Measurements from ENCODE around the gene HBG1.
A peak's percentile ranks its signal among the peaks of the same experiment; 100 is the strongest.
"Not testable (repeated sequence)": the region's sequence is repeated elsewhere in the genome, so short reads cannot be mapped to it uniquely, and the experiment has no call there.

HBG1 gene

GRCh38 chr11:5249807-5250396, at the start of gene HBG1:
TSS of gene HBG1 (minus strand) at chr11:5249857. CDS start at chr11:5249804, 53 bp downstream.
- DNase-seq (ENCODE audit: low read depth in 2 of 2) = not testable (repeated sequence)

DNA sequence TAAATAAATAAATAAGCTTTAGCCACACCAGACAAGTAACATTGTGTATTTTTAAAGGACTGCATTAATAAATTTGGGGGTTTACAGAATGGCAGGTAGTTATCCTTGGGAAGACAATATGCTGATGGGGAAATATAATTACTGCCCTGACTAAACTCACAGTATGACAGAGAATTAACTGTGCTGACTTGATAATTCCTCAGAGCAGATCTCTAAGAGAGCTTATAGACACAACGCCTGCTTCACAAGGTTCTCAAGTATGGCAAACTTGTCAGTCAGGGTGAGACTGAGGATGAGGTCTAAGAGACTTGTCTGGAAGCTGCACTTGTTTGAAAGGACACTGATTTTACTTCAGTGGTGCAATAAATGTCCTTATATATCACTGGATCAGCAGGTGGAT, 48.8 kb upstream of the HBG1 start:
- no peak for DNase-seq (ENCODE audit: low read depth in 2 of 2)

DNA sequence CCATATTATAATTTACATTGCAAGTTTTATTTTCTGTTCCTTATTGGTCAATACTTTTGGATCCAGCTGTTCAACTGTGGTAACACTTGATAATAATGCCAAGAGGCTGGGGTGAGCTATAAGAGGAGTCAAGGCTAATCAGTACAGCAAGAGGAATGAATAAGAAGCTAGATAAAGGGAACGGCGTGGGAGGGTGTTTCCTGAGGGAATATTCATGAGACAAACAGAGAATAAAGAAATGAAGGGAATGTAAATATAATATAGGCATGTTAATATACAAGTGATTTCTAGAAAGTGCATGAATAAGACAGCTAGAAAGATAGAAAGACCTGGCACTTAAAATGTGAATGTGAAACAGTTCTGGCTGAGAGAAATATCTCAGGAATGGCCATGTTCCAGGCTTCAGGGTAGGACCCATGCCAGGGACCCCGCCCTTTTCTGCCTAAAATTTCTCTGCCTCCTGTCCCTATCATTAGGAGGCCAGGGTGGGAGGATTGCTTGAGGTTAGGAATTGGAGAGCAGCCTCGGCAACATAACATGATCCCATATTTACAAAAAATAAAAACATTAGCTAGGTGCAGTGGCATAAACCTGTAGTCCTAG, 48.2 kb upstream of the HBG1 start:
- DNase-seq (ENCODE audit: low read depth in 2 of 2) = no peak

DNA sequence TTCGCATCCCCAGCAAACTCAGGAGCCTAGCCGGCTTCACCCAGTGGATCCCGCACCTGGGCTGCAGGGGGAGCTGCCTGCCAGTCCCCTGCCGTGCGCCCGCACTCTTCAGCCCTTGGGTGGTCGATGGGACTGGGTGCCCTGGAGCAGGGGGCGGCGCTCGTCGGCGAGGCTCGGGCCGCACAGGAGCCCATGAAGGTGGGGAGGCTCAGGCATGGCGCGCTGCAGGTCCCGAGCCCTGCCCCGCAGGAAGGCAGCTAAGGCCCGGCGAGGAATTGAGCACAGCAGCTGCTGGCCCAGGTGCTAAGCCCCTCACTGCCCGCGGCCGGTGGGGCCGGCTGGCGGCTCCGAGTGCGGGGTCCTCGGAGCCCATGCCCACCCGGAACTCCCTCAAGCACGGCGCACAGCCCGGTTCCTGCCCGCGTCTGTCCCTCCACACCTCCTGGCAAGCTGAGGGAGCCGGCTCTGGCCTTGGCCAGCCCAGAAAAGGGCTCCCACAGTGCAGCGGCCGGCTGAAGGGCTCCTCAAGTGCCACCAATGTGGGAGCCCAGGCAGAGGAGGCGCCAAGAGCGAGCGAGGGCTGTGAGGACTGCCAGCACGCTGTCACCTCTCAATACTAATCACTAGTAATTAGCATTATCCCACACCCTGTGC, 44.8 kb upstream of the HBG1 start:
- DNase-seq (ENCODE audit: low read depth in 2 of 2) = not testable (repeated sequence)

DNA sequence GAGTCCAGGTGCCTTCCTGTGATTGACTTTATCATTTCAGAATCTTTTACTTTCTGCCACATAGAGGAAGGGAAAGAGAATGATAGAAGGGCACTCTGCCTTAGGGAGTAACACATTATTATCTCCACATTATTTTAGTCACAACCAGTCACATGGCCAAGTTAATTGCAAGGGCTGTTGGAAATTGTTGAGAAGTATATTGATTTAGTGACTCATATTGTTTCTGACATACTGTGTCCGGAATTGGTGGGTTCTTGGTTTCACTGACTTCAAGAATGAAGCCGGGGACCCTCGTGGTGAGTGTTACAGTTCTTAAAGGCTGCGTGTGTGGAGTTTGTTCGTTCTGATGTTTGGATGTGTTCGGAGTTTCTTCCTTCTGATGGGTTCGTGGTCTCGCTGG, 43.4 kb upstream of the HBG1 start:
- DNase-seq (ENCODE audit: low read depth in 2 of 2) = no peak

- DNase-seq (ENCODE audit: low read depth in 2 of 2) = no peak
These were observed 41.7 kb upstream of the HBG1 start for GRCh38 chr11:5291207-5291838.

GRCh38 chr11:5290106-5290505, 40.4 kb upstream of the HBG1 start:
- no peak for DNase-seq (ENCODE audit: low read depth in 2 of 2)

DNA sequence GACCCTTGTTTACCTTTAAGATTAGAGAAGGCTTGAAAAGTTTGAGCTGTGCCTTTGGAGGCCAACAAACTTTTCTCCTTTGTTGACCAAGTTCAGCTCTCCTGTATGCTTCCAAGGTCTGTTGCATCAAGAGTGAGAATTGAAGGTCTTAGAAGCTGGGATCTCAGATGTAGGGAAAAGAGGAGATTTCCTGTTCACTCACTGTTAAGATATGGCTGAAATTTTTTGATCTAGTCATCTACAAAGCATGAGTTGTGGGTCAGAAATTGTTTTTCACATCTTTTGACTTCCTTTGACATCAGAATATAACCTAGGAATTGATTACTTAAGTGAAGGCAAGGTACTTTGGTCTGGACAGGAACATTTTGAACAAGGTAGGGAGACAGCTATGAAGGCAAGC, 40.0 kb upstream of the HBG1 start:
- DNase-seq (ENCODE audit: low read depth in 2 of 2) = no peak

- no peak for DNase-seq (ENCODE audit: low read depth in 2 of 2)
These were observed 39.4 kb upstream of the HBG1 start for GRCh38 chr11:5288906-5289550.

DNA sequence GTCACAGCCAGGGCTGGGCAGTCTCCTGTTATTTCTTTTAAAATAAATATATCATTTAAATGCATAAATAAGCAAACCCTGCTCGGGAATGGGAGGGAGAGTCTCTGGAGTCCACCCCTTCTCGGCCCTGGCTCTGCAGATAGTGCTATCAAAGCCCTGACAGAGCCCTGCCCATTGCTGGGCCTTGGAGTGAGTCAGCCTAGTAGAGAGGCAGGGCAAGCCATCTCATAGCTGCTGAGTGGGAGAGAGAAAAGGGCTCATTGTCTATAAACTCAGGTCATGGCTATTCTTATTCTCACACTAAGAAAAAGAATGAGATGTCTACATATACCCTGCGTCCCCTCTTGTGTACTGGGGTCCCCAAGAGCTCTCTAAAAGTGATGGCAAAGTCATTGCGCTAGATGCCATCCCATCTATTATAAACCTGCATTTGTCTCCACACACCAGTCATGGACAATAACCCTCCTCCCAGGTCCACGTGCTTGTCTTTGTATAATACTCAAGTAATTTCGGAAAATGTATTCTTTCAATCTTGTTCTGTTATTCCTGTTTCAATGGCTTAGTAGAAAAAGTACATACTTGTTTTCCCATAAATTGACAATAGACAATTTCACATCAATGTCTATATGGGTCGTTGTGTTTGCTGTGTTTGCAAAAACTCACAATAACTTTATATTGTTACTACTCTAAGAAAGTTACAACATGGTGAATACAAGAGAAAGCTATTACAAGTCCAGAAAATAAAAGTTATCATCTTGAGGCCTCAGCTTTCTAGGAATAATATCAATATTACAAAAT, 38.6 kb upstream of the HBG1 start:
- no peak for DNase-seq (ENCODE audit: low read depth in 2 of 2)

- no peak for DNase-seq (ENCODE audit: low read depth in 2 of 2)
These were observed 37.2 kb upstream of the HBG1 start for GRCh38 chr11:5286901-5287300.

DNA sequence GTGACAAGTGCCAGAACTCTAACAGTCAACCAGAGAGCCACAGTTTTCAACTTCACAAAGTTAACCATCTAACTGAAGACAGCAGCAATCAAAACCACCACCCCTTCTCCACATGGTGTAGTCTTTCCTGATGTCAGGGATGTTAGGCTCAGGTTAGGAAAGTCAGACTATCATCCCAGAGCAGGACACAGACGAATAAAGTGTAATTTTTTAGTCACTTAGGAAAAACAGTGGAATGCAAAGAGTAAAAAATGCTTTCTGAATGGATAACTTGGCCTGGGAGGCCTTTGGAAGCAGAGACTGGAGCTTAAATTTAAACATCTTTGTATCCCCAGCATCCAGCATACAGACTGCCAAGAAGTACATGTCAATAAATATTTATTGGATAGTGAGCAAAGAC, 36.7 kb upstream of the HBG1 start:
- no peak for DNase-seq (ENCODE audit: low read depth in 2 of 2)

DNA sequence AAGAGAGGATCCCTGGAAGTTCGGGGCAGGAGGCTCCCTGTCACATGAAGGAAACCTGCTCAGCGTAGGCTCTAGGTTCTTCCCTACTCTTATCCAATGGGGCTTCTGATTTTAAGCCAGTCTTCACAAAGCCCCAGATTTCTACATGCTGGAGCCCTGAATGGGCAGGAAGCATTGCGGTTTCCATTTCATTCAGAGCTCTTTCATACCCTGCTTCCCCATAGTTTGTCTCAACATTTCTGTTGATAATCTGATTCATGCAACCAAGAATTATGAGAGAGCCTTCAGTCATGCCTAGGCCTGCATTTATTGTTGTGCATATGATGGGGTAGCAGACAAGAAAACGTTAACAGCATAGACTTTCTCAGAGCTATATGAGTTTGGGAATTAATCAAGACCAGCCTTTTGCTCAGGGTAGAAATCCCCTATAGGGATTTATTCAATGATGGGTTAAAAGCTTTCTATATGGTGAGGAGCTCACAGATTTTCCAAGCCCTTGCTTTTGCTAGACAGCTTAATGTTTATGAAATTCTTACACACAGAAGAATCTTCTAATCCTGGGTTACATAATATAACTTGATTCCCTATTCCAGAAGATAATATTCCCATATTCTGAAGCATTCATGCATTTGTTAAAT, 36.2 kb upstream of the HBG1 start:
- no peak for DNase-seq (ENCODE audit: low read depth in 2 of 2)

- DNase-seq (ENCODE audit: low read depth in 2 of 2) = no peak
These were observed 35.0 kb upstream of the HBG1 start for GRCh38 chr11:5284637-5285036.

DNA sequence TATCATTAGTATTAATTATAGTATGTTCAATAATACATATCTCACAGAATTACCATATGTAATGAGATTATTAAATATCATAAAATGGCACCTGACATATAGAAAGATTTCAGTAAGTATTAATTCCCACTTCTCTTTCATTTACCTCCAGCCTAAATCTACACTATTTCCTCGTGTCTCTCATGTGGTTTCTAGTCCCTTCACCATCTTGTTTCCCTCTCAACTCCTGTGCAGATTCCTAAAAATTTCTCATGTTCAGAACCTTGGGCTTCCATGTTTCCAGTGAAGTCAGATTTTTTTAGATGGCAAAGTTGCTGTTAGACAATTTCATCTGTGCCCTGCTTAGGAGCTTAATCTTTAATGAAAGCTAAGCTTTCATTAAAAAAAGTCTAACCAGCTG, 34.2 kb upstream of the HBG1 start:
- DNase-seq (ENCODE audit: low read depth in 2 of 2) = no peak

GRCh38 chr11:5283086-5283485, 33.4 kb upstream of the HBG1 start:
- DNase-seq (ENCODE audit: low read depth in 2 of 2) = no peak

- no peak for DNase-seq (ENCODE audit: low read depth in 2 of 2)
These were observed 33.0 kb upstream of the HBG1 start for GRCh38 chr11:5282628-5283027.

DNA sequence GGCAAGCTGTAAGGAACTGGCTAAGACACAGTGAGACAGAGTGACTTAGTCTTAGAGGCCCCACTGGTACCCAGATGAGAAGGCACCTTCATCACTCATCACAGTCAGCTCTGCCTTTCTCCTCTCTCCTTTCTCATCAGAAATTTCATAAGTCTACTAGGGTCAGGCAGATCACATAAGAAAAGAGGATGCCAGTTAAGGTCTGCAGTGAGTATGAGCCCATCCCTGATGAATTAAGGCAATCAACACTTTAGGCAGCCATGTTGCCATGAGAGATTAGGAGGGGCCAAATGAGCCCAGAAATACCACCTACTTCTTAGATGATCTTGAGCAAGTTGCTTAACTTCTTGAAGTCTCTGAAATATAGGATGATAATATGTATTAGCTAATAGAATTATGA, 31.9 kb upstream of the HBG1 start:
- no peak for DNase-seq (ENCODE audit: low read depth in 2 of 2)

DNA sequence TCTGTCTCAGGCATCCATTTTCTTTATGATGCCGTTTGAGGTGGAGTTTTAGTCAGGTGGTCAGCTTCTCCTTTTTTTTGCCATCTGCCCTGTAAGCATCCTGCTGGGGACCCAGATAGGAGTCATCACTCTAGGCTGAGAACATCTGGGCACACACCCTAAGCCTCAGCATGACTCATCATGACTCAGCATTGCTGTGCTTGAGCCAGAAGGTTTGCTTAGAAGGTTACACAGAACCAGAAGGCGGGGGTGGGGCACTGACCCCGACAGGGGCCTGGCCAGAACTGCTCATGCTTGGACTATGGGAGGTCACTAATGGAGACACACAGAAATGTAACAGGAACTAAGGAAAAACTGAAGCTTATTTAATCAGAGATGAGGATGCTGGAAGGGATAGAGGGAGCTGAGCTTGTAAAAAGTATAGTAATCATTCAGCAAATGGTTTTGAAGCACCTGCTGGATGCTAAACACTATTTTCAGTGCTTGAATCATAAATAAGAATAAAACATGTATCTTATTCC, 31.0 kb upstream of the HBG1 start:
- DNase-seq (ENCODE audit: low read depth in 2 of 2) = peak; percentile 2 to 16

GRCh38 chr11:5279471-5280090, 29.9 kb upstream of the HBG1 start:
- no peak for DNase-seq (ENCODE audit: low read depth in 2 of 2)
